ENCODE measurements around the gene ZNF346.

DNA sequence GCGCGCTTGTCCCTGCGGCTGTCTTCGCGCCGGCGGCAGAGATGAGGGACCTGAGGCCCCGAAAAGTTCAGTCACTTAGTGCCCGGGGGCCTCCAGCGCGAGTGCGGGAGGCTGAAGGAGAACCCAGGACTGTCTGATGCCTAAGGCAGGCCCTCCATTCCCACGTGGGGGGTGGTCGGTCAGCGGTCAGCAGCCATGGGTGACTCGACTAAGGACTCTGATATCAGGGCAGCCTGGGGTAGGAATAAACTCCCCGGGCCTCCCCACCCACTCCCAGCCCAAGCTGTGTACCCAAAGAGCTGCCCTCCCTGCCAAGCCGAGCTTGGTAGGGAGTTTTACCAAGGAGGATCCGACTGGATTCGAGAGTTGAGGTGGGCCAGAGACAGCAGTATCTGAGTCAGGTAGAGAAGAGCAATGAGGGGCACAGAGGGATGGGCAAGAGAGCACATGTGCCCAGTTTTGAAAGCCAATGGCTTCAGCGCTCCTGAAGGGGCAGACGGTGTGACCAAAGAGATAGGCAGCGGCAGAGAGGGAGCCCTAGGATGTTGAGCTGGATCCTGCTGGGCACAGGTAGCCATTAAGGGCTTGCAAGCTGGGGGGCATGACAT, 65.0 kb downstream of the ZNF346 start:
- TF ChIP-seq, protein P1, sequence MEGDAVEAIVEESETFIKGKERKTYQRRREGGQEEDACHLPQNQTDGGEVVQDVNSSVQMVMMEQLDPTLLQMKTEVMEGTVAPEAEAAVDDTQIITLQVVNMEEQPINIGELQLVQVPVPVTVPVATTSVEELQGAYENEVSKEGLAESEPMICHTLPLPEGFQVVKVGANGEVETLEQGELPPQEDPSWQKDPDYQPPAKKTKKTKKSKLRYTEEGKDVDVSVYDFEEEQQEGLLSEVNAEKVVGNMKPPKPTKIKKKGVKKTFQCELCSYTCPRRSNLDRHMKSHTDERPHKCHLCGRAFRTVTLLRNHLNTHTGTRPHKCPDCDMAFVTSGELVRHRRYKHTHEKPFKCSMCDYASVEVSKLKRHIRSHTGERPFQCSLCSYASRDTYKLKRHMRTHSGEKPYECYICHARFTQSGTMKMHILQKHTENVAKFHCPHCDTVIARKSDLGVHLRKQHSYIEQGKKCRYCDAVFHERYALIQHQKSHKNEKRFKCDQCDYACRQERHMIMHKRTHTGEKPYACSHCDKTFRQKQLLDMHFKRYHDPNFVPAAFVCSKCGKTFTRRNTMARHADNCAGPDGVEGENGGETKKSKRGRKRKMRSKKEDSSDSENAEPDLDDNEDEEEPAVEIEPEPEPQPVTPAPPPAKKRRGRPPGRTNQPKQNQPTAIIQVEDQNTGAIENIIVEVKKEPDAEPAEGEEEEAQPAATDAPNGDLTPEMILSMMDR (conservative IDR thresholded peaks at IDR 0.05; ENCODE audit: low read depth, low read length) = no peak
- no peak for TF ChIP-seq EZH2 (IDR thresholded peaks at IDR 0.05; ENCODE audit: borderline replicate concordance, low read depth, low read length, poor library complexity, severe bottlenecking)

All from A673 (cell line).